ENCODE results near the gene SPTBN2. TPM values are rescaled to one million over a fixed set of nuclear protein-coding genes. Genes with fewer than 3 reads are reported as not detected.

The SPTBN2 gene
- total RNA-seq, 1 experiment from 2014 or later, result 40.7 TPM

GRCh38 chr11:66691311-66691980 lies 37.6 kb downstream of the SPTBN2 start (continued):
- TF ChIP-seq PRDM15 (CRISPR knock-in tag; IDR thresholded peaks at IDR 0.05) (no peak), USF2 (CRISPR knock-in tag; IDR thresholded peaks at IDR 0.05) (no peak), ZNF121 (CRISPR knock-in tag; IDR thresholded peaks at IDR 0.05) (no peak), TEAD1 (CRISPR knock-in tag; IDR thresholded peaks at IDR 0.05) (no peak), ELF4 (CRISPR knock-in tag; IDR thresholded peaks at IDR 0.05; ENCODE audit: low read depth) (no peak)

GRCh38 chr11:66689661-66690590 lies 39.1 kb downstream of the SPTBN2 start:
- POLR2A ChIA-PET, result interaction anchor here (0.6 kb wide), 1 partner anchor 195 kb away, joined by 3 read pairs; no protein-coding TSS in a partner anchor
- Mint-ChIP-seq H3K27me3 (ENCODE audit: low read depth) (no peaks in the 10 kb centered on the region), H3K36me3 (peaks cover 10% of the 10 kb centered on the region; the same call in 1 of the 2 replicates), H3K4me1 (no peaks in the 10 kb centered on the region), H3K4me3 (no peak overlapping the region), H3K9me3 (no peaks in the 10 kb centered on the region), H3K27ac (0 out of 2 replicates have a peak overlapping the region, but pooled peaks have one; percentile 28)
- ATAC-seq (no peak), DNase-seq (ENCODE audit: low spot score) (no peak)
- CTCF ChIA-PET, result interaction anchor here (1.6 to 1.8 kb wide), 2 partner anchors 11 to 145 kb away, joined by 5 to 6 read pairs; no protein-coding TSS in a partner anchor
- no peak for TF ChIP-seq NR2C2 (CRISPR knock-in tag; IDR thresholded peaks at IDR 0.05)
- no peak for TF ChIP-seq TP53 (CRISPR knock-in tag; IDR thresholded peaks at IDR 0.05)
- TF ChIP-seq ZBTB43 (CRISPR knock-in tag; IDR thresholded peaks at IDR 0.05), result no peak
- TF ChIP-seq TCF7 (CRISPR knock-in tag; IDR thresholded peaks at IDR 0.05; ENCODE audit: low read depth), result no peak
- no peak for TF ChIP-seq AR (CRISPR knock-in tag; IDR thresholded peaks at IDR 0.05)
- no peak for TF ChIP-seq ZNF671 (CRISPR knock-in tag; IDR thresholded peaks at IDR 0.05)
- no peak for TF ChIP-seq ZNF121 (CRISPR knock-in tag; IDR thresholded peaks at IDR 0.05)
- no peak for TF ChIP-seq JUN (CRISPR knock-in tag; IDR thresholded peaks at IDR 0.05)
- no peak for TF ChIP-seq ATF1 (CRISPR knock-in tag; IDR thresholded peaks at IDR 0.05)
- no peak for TF ChIP-seq MAX (CRISPR knock-in tag; IDR thresholded peaks at IDR 0.05)
- no peak for TF ChIP-seq ZNF425 (CRISPR knock-in tag; conservative IDR thresholded peaks at IDR 0.05)
- TF ChIP-seq NR1H2 (CRISPR knock-in tag; IDR thresholded peaks at IDR 0.05), result no peak
- TF ChIP-seq CDX4 (CRISPR knock-in tag; IDR thresholded peaks at IDR 0.05; ENCODE audit: borderline replicate concordance), result no peak
- TF ChIP-seq ZNF396 (CRISPR knock-in tag; IDR thresholded peaks at IDR 0.05; ENCODE audit: borderline replicate concordance), result no peak

Measured in WTC11 (cell line).